ENCODE measurements around the gene PKM. TPM values are rescaled to one million over a fixed set of nuclear protein-coding genes. Genes with fewer than 3 reads are reported as not detected.

PKM gene
- total and polyA plus RNA-seq, 2 experiments from 2014 or later = 2,427 to 2,534 TPM

GRCh38 chr15:72233769-72234168 is 2.8 kb upstream of the PKM start:
- Histone ChIP-seq H3K9ac (no peak overlapping the region), H3K9me3 (ENCODE audit: low read depth) (no peaks in the 10 kb centered on the region), H3K4me2 (ENCODE audit: unreplicated experiment) (no peak overlapping the region), H3K4me1 (ENCODE audit: insufficient read depth) (peaks cover 37% of the 10 kb centered on the region), H3K36me3 (ENCODE audit: low read depth) (no peaks in the 10 kb centered on the region), H3K27ac (no peak overlapping the region), H3K9me2 (ENCODE audit: insufficient read depth) (no peaks in the 10 kb centered on the region), H3K27me3 (replicated peaks; ENCODE audit: insufficient read depth) (no peaks in the 10 kb centered on the region), H2AFZ (no peak overlapping the region), H3F3A (ENCODE audit: insufficient read depth) (peaks cover 49% of the 10 kb centered on the region), H4K20me1 (ENCODE audit: insufficient read depth) (no peaks in the 10 kb centered on the region), H3K4me3 (no peak overlapping the region), H3K79me2 (ENCODE audit: insufficient read depth) (peaks cover 37% of the 10 kb centered on the region)
- in situ Hi-C loops (cut with MboI) = no loop called here
- WGBS, 2 experiments (ENCODE audit: low coverage in 1 of 2, low lambda C conversion rate in 2 of 2, missing lambda C conversion rate in 2 of 2) = 99 to 100% methylated on average over 6 of the region's 6 CpGs
- DNase-seq = no peak
- TF ChIP-seq EZH2phosphoT487 (IDR thresholded peaks at IDR 0.05; ENCODE audit: insufficient read depth, low read depth) = no peak
- TF ChIP-seq EZH2 (IDR thresholded peaks at IDR 0.05; ENCODE audit: insufficient read depth, poor library complexity, severe bottlenecking) = no peak

- no peaks in the 10 kb centered on the region for H3K36me3 ChIP-seq (ENCODE audit: low read depth)
- H3K4me2 ChIP-seq (ENCODE audit: unreplicated experiment) = peak overlapping the region; percentile 98
- H4K20me1 ChIP-seq (ENCODE audit: insufficient read depth) = 0 out of 2 replicates have a peak, but pooled peaks cover 1% of the 10 kb centered on the region
- 1 to 2% methylated on average over 16 of the region's 16 CpGs for WGBS, 2 experiments (ENCODE audit: low coverage in 1 of 2, low lambda C conversion rate in 2 of 2, missing lambda C conversion rate in 2 of 2)
- no peaks in the 10 kb centered on the region for H3K9me2 ChIP-seq (ENCODE audit: insufficient read depth)
- H3K9ac ChIP-seq = peak overlapping the region; percentile 99
- peaks cover 27% of the 10 kb centered on the region for H3K4me1 ChIP-seq (ENCODE audit: insufficient read depth)
- H3K79me2 ChIP-seq (ENCODE audit: insufficient read depth) = peaks cover 55% of the 10 kb centered on the region
- H3K4me3 ChIP-seq = peak overlapping the region; percentile 84
- no peak for TF ChIP-seq EZH2 (IDR thresholded peaks at IDR 0.05; ENCODE audit: insufficient read depth, poor library complexity, severe bottlenecking)
- TF ChIP-seq EZH2phosphoT487 (IDR thresholded peaks at IDR 0.05; ENCODE audit: insufficient read depth, low read depth) = no peak
- H3K27me3 ChIP-seq (replicated peaks; ENCODE audit: insufficient read depth) = no peaks in the 10 kb centered on the region
- H3F3A ChIP-seq (ENCODE audit: insufficient read depth) = peaks cover 49% of the 10 kb centered on the region
- in situ Hi-C loops (cut with MboI) = no loop called here
- peak overlapping the region; percentile 72 for H2AFZ ChIP-seq
- H3K9me3 ChIP-seq (ENCODE audit: low read depth) = no peaks in the 10 kb centered on the region
- DNase-seq = peak; percentile 94
- peak overlapping the region; percentile 98 for H3K27ac ChIP-seq
Observed at GRCh38 chr15:72231833-72232478, 966 bp upstream of the PKM start.

DNA sequence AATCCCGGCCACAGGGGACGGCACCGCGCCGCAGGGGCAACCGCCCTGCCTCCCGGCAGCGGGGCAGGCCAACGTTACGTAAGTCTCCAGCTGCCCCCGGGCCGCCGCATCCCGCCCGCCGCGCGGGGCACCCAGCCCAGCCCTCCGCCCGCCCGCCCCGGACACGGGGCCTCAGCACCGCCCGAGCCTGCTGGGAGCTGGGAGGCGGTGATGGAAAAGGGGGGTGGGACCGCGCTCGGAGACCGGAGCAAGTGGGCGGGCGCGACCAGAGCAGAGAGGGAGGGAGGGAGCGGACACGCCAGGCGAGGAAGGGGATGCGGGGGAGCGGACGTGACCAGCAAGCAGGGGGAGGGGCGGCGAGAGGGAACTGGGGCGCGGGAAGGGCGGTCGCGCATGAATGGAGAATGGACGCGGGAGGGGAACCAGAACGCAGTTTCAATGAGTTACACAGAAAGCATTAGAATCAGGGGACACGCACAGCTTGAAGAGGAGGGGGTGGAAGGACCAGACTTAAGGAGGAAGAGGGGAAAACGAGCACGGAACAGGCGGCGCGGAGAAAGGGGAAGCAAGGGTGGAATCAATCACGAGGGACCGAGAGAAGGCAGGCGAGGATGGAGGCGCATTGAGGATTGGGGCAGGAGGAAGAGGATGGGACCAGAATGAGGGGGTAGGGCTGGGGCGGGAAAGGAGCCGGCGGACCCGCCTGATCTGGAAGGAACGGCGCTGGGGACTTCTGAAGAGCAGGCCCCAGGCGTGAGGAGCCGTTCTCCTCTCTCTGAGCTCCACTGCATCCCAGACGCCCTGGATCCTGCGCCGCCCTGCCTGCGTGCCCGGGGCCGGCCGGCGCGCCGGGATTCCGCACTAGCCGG is 559 bp downstream of the PKM start:
- WGBS, 2 experiments (ENCODE audit: low coverage in 1 of 2, low lambda C conversion rate in 2 of 2, missing lambda C conversion rate in 2 of 2) = 2 to 3% methylated on average over 27 to 74 of the region's 79 CpGs

DNA sequence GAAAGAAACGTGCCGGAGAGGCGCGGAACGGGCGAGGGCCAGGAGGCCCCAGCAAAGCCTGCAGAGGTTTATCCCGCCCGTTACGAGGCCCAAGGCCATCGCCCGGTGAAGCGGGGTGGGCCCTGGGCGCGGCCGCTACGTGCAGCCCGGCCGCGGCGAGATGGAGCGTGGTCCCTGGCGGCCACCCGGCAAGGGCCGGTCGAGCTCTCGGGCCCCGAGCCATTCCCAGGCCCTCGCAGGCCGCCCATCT is 1.1 kb downstream of the PKM start:
- H3K27me3 ChIP-seq (replicated peaks; ENCODE audit: insufficient read depth) = no peaks in the 10 kb centered on the region
- in situ Hi-C loops (cut with MboI) = no loop called here
- H3K9me3 ChIP-seq (ENCODE audit: low read depth) = no peaks in the 10 kb centered on the region
- no peak for DNase-seq
- peaks cover 9% of the 10 kb centered on the region for H3K36me3 ChIP-seq (ENCODE audit: low read depth)
- no peaks in the 10 kb centered on the region for H3K9me2 ChIP-seq (ENCODE audit: insufficient read depth)
- peaks cover 65% of the 10 kb centered on the region for H3K79me2 ChIP-seq (ENCODE audit: insufficient read depth)
- peak overlapping the region; percentile 99 for H3K9ac ChIP-seq
- 0 out of 2 replicates have a peak overlapping the region, but pooled peaks have one; percentile 72 for H2AFZ ChIP-seq
- TF ChIP-seq EZH2phosphoT487 (IDR thresholded peaks at IDR 0.05; ENCODE audit: insufficient read depth, low read depth) = no peak
- no peak for TF ChIP-seq EZH2 (IDR thresholded peaks at IDR 0.05; ENCODE audit: insufficient read depth, poor library complexity, severe bottlenecking)
- H3K4me1 ChIP-seq (ENCODE audit: insufficient read depth) = peaks cover 36% of the 10 kb centered on the region
- peak overlapping the region; percentile 98 for H3K27ac ChIP-seq
- 0 to 1% methylated on average over 12 to 29 of the region's 29 CpGs for WGBS, 2 experiments (ENCODE audit: low coverage in 1 of 2, low lambda C conversion rate in 2 of 2, missing lambda C conversion rate in 2 of 2)
- H3K4me2 ChIP-seq (ENCODE audit: unreplicated experiment) = peak overlapping the region; percentile 98
- H3F3A ChIP-seq (ENCODE audit: insufficient read depth) = peaks cover 62% of the 10 kb centered on the region
- peak overlapping the region; percentile 84 for H3K4me3 ChIP-seq
- peaks cover 6% of the 10 kb centered on the region; the same call in 1 of the 2 replicates for H4K20me1 ChIP-seq (ENCODE audit: insufficient read depth)

More for the DNA sequence above, 559 bp downstream of the PKM start:
- peaks cover 59% of the 10 kb centered on the region for H3F3A ChIP-seq (ENCODE audit: insufficient read depth)
- in situ Hi-C loops (cut with MboI) = no loop called here
- H4K20me1 ChIP-seq (ENCODE audit: insufficient read depth) = peaks cover 6% of the 10 kb centered on the region; the same call in 1 of the 2 replicates
- peak overlapping the region; percentile 72; the same call in 1 of the 2 replicates for H2AFZ ChIP-seq
- H3K9me3 ChIP-seq (ENCODE audit: low read depth) = no peaks in the 10 kb centered on the region
- H3K27me3 ChIP-seq (replicated peaks; ENCODE audit: insufficient read depth) = no peaks in the 10 kb centered on the region
- H3K79me2 ChIP-seq (ENCODE audit: insufficient read depth) = peaks cover 59% of the 10 kb centered on the region
- H3K9ac ChIP-seq = peak overlapping the region; percentile 99
- peak overlapping the region; percentile 98 for H3K27ac ChIP-seq
- H3K4me1 ChIP-seq (ENCODE audit: insufficient read depth) = peaks cover 32% of the 10 kb centered on the region
- H3K4me3 ChIP-seq = peak overlapping the region; percentile 84
- TF ChIP-seq EZH2 (IDR thresholded peaks at IDR 0.05; ENCODE audit: insufficient read depth, poor library complexity, severe bottlenecking) (no peak), EZH2phosphoT487 (IDR thresholded peaks at IDR 0.05; ENCODE audit: insufficient read depth, low read depth) (no peak)
- H3K36me3 ChIP-seq (ENCODE audit: low read depth) = peaks cover 6% of the 10 kb centered on the region
- DNase-seq = peak; percentile 91
- H3K9me2 ChIP-seq (ENCODE audit: insufficient read depth) = no peaks in the 10 kb centered on the region
- H3K4me2 ChIP-seq (ENCODE audit: unreplicated experiment) = peak overlapping the region; percentile 98

All from GM23248 (cell line).